Osteoblast (primary cell): Measurements from ENCODE around the gene TTLL5. TPM values are rescaled to one million over a fixed set of nuclear protein-coding genes. Genes with fewer than 3 reads are reported as not detected.
A peak's percentile ranks its signal among the peaks of the same experiment; 100 is the strongest.

Experiments used
- DNase-seq: peaks from one replicate; pipeline ENCODE4 v3.0.0; 2011; ENCODE audit warnings: low spot score, mixed read lengths; ENCODE audit not compliant: insufficient read length; ENCODE audit errors: missing footprints
- H2AFZ ChIP-seq: 2 replicates; pipeline ENCODE4 v1.6.0; 2011; ENCODE audit warnings: mild to moderate bottlenecking, low read length
- H3K27ac ChIP-seq: 2 replicates; pipeline ENCODE4 v1.5.1; 2011; ENCODE audit warnings: mild to moderate bottlenecking, low read depth, low read length, moderate library complexity
- H3K27me3 ChIP-seq: 2 replicates; pipeline ENCODE4 v1.6.0; 2012; ENCODE audit warnings: mild to moderate bottlenecking, control low read depth, inconsistent platforms, low read length, moderate library complexity; ENCODE audit not compliant: insufficient read depth
- H3K36me3 ChIP-seq: 2 replicates; pipeline ENCODE4 v1.5.1; 2011; ENCODE audit warnings: mild to moderate bottlenecking, low read length, control low read depth, moderate library complexity; ENCODE audit not compliant: insufficient read depth
- H3K4me1 ChIP-seq: 2 replicates; pipeline ENCODE4 v1.5.1; 2011; ENCODE audit warnings: mild to moderate bottlenecking, low read length, control low read depth, moderate library complexity; ENCODE audit not compliant: insufficient read depth
- H3K4me2 ChIP-seq: 2 replicates; pipeline ENCODE4 v1.6.0; 2011; ENCODE audit warnings: mild to moderate bottlenecking, low read length; ENCODE audit not compliant: insufficient read depth
- H3K4me3 ChIP-seq: fragments of 200-600 bp; sonication (generic); 3 replicates; pipeline ENCODE4 v1.5.1; 2012; ENCODE audit warnings: mild to moderate bottlenecking, low read length, inconsistent platforms; ENCODE audit not compliant: insufficient read depth
- H3K79me2 ChIP-seq: 2 replicates; pipeline ENCODE4 v1.6.0; 2012; ENCODE audit warnings: mild to moderate bottlenecking, low read length, control low read depth, inconsistent platforms; ENCODE audit not compliant: insufficient read depth
- H3K9me3 ChIP-seq: 2 replicates; pipeline ENCODE4 v1.5.1; 2011; ENCODE audit warnings: low read depth, low read length, control low read depth
- H4K20me1 ChIP-seq: 2 replicates; pipeline ENCODE4 v1.6.0; 2012; ENCODE audit warnings: mild to moderate bottlenecking, low read length, control low read depth; ENCODE audit not compliant: insufficient read depth
- CTCF ChIP-seq: IDR thresholded peaks from 2 replicates; pipeline ENCODE4 v1.5.1; 2011; ENCODE audit warnings: mild to moderate bottlenecking, low read depth, low read length, moderate library complexity; ENCODE audit errors: extremely low read depth
- total RNA-seq: library from RNA; depleted of rRNA; stranded (reverse); fragments of >200 nt; gene quantifications from 2 replicates; pipeline ENCODE4 v1.2.3, GENCODE V29; 2012

The TTLL5 gene
- total RNA-seq, 1 donor: 30.4 TPM

- H2AFZ ChIP-seq: no peak overlapping the region
- H3K4me2 ChIP-seq: no peak overlapping the region
- no peaks in the 10 kb centered on the region for H4K20me1 ChIP-seq
- no peaks in the 10 kb centered on the region for H3K27me3 ChIP-seq
- no peaks in the 10 kb centered on the region for H3K9me3 ChIP-seq
- no peak overlapping the region for H3K27ac ChIP-seq
- no peak for TF ChIP-seq CTCF
- no peaks in the 10 kb centered on the region for H3K79me2 ChIP-seq
- H3K4me1 ChIP-seq: no peaks in the 10 kb centered on the region
- DNase-seq: peak; percentile 17
- H3K36me3 ChIP-seq: no peaks in the 10 kb centered on the region
- no peak overlapping the region for H3K4me3 ChIP-seq
Measured at GRCh38 chr14:75927564-75928087, 266.6 kb downstream of the TTLL5 start.

GRCh38 chr14:75928690-75929181, 267.7 kb downstream of the TTLL5 start:
- Histone ChIP-seq H3K79me2 (no peaks in the 10 kb centered on the region), H3K4me3 (peak overlapping the region; percentile 45), H3K4me1 (no peaks in the 10 kb centered on the region), H3K27me3 (no peaks in the 10 kb centered on the region), H3K4me2 (peak overlapping the region; percentile 62), H3K27ac (no peak overlapping the region), H2AFZ (peak overlapping the region; percentile 46), H3K36me3 (no peaks in the 10 kb centered on the region), H4K20me1 (no peaks in the 10 kb centered on the region), H3K9me3 (no peaks in the 10 kb centered on the region)
- no peak for TF ChIP-seq CTCF
- DNase-seq: peak; percentile 77

- no peaks in the 10 kb centered on the region for H3K4me1 ChIP-seq
- H3K9me3 ChIP-seq: no peaks in the 10 kb centered on the region
- H3K4me2 ChIP-seq: no peak overlapping the region
- DNase-seq: no peak
- no peak overlapping the region for H3K27ac ChIP-seq
- no peak overlapping the region for H3K4me3 ChIP-seq
- H3K36me3 ChIP-seq: no peaks in the 10 kb centered on the region
- no peaks in the 10 kb centered on the region for H4K20me1 ChIP-seq
- H2AFZ ChIP-seq: no peak overlapping the region
- TF ChIP-seq CTCF: no peak
- no peaks in the 10 kb centered on the region for H3K27me3 ChIP-seq
- no peaks in the 10 kb centered on the region for H3K79me2 ChIP-seq
Measured at GRCh38 chr14:75933712-75934296, 272.8 kb downstream of the TTLL5 start.

- Histone ChIP-seq H3K4me3 (no peak overlapping the region), H2AFZ (no peak overlapping the region), H3K4me1 (no peaks in the 10 kb centered on the region), H3K27ac (no peak overlapping the region), H3K36me3 (no peaks in the 10 kb centered on the region), H4K20me1 (no peaks in the 10 kb centered on the region), H3K4me2 (no peak overlapping the region), H3K79me2 (no peaks in the 10 kb centered on the region), H3K27me3 (no peaks in the 10 kb centered on the region), H3K9me3 (no peaks in the 10 kb centered on the region)
- no peak for TF ChIP-seq CTCF
- DNase-seq: no peak
Measured at GRCh38 chr14:75934998-75935628, 274.1 kb downstream of the TTLL5 start.
